NAMALWA (cell line): ENCODE data around the gene MYH6.
"Not testable (repeated sequence)": the region's sequence is repeated elsewhere in the genome, so short reads cannot be mapped to it uniquely, and the experiment has no call there.

Experiments used
- DNase-seq: peaks from one replicate; pipeline ENCODE4 v3.0.0-alpha.2; 2015; ENCODE audit warnings: low spot score

The MYH6 gene

DNA sequence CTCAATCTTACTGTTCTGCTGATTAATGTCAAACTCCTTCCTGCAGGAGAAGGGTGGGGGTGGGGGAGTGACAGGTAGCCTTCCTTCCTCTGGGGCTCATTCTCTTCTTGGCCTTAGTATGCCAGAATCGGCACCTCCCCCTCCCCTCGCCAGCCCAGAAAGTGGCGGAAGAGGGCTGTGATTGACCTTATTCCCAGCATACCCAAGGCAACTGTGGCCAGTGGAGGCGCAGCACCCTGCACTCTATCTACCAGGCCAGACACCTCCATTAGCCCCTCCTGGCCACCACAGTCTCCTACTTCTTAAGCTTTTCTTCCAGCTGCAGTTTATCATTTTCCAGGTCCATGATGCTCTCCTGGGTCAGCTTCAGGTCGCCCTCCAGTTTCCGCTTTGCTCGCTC, 15.5 kb downstream of the MYH6 start:
- no peak for DNase-seq

- DNase-seq = not testable (repeated sequence)
These were observed 18.2 kb downstream of the MYH6 start for GRCh38 chr14:23389871-23390270.

DNA sequence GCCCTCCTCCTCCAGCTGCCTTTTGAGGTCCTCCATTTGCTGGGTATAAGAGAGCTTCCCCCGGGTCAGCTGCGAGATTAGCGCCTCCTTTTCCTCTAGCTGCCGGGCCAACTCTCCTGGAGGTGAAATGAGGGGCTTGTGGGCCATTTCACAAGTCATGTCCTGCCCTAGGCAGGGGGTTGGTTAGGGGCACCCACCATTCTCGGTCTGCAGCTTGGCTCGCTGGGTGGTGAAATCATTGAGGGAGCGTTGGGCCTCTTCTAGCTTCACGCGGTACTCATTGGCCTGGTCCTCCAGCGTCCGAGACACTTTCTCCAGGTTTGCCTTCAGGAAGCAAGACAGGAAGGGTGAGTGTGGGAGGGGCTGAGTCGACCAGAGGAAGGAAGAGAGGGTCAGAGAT, 18.7 kb downstream of the MYH6 start:
- no peak for DNase-seq

DNA sequence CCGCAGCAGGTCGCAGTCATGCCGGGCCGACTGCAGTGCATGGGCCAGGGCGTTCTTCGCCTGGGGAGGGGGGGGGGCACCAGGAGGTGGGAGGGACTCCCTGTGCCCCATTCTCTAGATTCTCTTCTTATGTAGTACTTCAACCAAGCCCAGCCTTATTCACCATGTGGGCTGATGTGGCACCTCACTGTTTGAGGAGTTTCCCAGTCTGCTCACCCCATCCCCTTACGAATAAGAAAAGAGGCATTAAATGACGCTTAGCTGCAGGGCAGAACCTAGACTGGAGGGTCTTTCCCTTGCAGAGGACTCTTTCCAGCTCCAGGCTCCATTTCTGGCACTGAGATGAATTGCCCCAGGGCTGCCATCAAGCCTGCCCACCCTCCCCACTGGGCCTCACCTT, 19.1 kb downstream of the MYH6 start:
- no peak for DNase-seq

DNA sequence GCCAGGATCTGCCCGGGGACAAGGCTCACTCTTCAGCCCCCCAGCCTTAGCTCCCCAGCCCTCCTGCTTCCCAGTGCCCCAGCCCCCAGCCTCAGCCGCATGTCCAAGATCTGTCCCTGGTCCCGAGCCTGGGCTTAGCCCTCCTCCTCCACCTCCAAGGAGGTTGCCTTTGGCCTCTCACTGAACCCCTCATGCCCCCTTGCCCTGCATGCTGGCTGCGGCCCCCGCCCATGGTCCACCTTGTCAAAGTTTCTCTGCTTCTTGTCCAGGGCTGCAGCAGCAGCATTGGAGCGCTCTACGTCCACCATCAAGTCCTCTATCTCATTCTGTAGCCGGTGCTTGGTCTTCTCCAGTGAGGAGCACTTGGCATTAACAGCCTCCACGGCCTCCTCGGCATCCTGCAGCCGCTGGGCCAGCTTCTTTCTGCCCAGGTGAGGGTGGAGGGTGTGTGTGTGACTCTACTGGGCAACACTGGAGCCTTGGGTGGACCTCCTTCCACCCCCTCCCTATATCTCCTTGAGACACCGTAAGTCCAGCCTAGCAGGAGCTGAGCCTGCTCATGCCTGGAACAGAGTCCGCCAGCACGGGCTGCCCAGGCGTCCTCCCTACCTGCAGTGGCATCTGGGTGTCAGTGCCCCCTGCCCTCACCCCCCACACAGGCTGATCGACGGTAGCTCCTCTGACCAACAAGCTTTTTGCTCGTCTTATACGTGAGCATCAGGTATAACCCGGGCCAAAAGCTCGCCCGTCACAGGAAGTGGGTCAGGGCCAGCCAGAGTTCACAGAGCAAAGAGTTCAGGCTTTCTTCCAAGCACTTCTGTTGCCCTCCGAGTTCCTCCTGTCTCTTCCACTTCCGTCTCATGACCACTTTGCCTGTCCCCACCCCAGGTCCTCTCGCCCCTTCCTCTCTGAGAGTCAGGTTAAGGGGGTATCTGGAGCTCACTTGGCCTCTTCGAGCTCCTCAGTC, 19.9 kb downstream of the MYH6 start:
- DNase-seq = no peak

GRCh38 chr14:23386999-23387398, 21.1 kb downstream of the MYH6 start:
- no peak for DNase-seq

DNA sequence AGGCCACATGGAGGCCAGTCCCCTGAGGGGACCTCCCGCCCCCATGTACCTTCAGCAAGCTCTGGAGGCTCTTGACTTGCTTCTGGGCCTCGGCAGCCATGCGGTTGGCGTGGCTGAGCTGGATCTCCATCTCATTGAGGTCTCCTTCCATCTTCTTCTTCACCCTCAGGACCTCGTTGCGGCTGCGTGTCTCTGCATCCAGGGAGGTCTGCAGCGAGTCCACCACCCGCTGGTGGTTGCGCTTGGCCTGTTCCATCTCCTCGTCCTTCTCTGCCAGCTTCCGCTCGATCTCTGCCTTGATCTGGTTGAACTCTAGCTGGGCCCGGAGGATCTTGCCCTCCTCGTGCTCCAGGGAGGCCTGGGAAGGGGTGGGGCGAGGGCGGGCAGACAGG, 21.8 kb downstream of the MYH6 start:
- DNase-seq = not testable (repeated sequence)

DNA sequence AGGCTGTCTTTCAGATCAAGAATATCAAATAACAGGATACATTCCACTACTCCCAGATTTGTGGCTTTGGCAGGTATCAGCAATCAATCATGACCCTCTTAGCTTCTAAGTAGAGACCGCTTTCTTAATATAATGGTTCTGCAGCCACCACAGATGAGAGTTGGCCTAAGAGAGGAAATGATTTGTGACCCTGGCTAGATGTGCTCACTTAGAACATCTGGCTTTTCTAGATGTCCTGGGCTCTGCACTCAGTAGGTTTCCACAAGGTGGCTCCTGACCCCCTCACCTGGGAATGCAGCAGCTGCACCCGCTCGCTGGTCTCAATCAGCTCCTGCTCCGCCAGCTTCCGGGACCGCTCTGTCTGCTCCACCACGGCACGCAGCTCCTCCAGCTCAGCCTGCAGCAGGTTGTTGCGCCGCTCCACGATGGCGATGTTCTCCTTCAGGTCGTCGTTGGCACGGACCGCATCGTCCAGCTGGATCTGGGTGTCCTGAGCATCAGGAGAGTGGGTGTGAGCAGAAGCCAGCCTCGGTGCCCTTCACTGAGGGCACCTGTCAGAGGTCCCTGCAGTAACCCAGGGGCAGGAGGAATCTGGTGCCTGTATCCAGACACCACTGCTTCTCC, 22.3 kb downstream of the MYH6 start:
- no peak for DNase-seq

GRCh38 chr14:23385244-23385641, 22.8 kb downstream of the MYH6 start:
- no peak for DNase-seq

DNA sequence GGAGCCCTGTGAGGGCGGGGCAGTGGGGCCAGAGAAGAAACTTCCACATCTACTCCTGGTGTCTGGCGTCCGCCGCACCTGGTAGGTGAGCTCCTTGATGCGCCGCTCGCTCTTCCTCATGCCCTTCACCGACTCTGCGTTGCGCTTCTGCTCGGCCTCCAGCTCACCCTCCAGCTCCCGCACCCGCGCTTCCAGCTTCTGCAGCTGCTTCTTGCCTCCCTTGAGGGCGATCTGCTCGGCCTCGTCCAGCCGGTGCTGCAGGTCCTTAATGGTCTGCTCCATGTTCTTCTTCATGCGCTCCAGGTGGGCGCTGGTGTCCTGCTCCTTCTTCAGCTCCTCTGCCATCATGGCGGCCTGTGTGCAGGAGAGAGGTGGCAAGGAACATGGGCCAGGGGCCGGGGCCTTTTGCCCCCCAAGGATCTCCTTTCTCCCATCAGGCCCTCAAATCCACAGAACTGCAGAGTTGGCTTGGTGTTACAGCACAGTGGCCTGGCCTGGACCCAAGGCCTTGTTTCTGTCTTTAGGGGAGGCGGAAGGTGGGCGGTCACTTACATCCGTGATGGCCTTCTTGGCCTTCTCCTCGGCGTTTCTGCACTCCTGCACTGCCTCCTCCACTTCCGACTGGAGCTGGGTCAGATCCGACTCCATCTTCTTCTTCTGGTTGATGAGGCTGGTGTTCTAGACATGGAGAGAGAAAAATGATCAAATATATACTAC, 23.6 kb downstream of the MYH6 start:
- DNase-seq = no peak

GRCh38 chr14:23382731-23383440, 25.2 kb downstream of the MYH6 start:
- DNase-seq = no peak

DNA sequence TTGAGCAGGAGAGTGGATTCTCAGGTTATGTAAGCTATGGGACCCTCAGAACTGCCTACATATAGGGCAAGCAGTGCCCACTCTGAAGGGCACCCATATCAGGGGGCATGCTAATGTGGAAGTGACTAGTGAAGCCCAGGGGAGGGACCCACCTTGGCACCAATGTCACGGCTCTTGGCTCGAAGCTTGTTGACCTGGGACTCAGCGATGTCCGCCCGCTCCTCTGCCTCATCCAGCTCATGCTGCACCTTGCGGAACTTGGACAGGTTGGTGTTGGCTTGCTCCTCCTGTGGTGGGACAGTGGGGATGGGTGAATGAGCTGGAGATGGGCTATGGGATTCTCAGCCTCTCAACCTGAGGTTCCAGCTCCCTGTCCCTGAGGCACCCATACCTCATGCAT, 25.8 kb downstream of the MYH6 start:
- no peak for DNase-seq

- no peak for DNase-seq
These were observed 26.2 kb downstream of the MYH6 start for GRCh38 chr14:23381871-23382270.

GRCh38 chr14:23380976-23381375, 27.1 kb downstream of the MYH6 start:
- DNase-seq = no peak

- DNase-seq = no peak
These were observed 27.7 kb downstream of the MYH6 start for GRCh38 chr14:23380197-23380914.

- DNase-seq = peak; percentile 65
These were observed 28.5 kb downstream of the MYH6 start for GRCh38 chr14:23379366-23380196.

DNA sequence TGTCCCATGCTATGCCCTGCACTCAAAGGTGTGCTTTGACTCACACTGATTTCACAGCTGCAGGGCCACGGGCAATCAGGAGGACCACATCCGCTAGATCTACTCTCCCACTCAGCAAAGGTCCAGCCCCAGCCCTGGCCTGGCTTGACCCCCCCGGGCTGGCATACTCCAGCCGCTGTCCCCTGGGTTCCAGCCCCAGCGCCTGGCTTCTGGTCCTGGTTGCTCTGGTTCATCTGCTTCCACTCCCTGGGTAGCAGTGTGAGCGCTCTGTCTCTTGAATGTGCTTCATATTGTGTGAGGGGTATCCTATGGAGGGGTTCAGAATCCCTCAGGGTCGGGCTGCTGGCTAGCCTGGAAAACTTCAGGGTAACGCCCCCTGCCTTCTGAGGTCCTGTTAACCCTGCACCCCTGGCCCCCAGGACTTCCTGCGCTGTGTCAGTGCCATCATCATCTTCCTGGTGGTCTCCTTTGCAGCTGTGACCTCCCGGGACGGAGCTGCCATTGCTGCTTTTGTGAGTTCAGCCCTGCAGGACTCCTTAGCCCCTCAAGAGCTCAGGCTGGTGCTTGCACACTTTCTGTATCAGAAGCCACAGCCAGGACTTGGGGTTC, 29.4 kb downstream of the MYH6 start:
- no peak for DNase-seq

DNA sequence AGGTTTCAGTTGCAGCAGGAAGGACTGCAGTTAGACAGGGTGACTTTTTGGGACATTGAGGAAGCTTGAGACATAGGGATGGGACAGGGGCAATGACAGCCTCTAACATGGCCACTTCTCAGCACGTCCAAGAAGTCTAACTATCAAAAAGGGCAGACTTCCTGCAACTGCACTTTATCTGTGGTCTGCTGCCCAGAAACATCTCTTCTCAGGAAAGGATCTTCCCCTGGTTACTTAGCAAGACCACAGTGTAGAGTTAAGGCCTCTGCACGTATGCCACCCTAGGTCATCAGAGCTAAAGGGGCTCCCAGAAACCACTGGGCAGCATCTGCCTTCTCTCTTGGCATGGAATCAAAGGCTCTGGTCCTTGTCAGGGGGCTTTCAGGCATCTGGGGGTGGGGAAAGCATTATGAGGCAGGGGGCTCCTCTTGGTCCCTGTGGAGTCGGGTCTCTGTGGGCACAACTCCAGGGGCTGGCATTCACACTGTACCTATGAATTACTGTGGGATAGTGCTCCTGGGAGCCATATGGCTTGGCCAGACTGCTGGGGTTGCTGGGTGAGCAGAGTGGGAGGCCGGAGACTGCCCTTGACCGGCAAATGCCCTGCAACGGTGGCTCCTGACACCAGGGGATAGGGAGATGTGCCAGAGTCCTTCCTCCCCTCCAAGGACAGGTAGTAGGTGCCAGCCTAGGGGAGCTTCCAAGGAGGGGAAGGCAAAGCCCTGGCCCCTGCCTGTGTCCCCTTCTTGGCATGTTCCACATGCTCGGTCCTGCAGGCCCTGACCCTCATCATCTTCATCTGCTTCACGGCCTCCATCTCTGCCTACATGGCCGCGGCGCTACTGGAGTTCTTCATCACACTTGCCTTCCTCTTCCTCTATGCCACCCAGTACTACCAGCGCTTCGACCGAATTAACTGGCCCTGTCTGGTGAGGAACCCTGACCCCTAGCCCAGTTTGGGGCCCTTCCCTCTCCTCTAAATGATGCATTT, 30.2 kb downstream of the MYH6 start:
- DNase-seq = no peak

DNA sequence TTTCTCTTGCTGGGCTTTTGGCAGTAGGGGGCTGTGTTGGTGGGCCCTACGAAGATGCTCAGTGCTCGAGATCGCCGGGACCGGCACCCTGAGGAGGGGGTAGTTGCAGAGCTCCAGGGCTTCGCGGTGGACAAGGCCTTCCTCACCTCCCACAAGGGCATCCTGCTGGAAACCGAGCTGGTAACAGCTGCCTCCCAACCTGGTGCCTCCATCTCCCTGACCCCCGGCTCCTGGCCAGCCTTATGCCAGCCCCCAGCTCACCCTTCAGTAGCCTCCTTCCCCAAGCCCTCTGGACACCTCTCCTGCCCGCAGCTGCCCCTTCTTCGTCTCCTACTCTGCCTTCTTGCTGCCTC, 30.9 kb downstream of the MYH6 start:
- DNase-seq = no peak
